Neural cell (in vitro differentiated cells): Measurements from ENCODE around the gene CD164.

Experiments used
- EP300 ChIP-seq: fragments of 450-650 bp; conservative IDR thresholded peaks from 2 replicates; pipeline ENCODE4 v1.6.1; 2014; ENCODE audit warnings: antibody characterized with exemption, mild to moderate bottlenecking, moderate library complexity; ENCODE audit not compliant: poor library complexity, severe bottlenecking
- EZH2 ChIP-seq: fragments of 200-600, 300-800 bp; shearing (Covaris generic), sonication (generic); IDR thresholded peaks from 2 replicates; pipeline ENCODE4 v1.6.1; 2014; ENCODE audit warnings: antibody characterized with exemption, low read length, borderline replicate concordance, mild to moderate bottlenecking; ENCODE audit not compliant: insufficient read depth, poor library complexity, severe bottlenecking
- POLR2AphosphoS5 ChIP-seq: IDR thresholded peaks from 2 replicates; pipeline ENCODE4 v1.6.1; 2012
- RAD21 ChIP-seq: fragments of 450-650 bp; conservative IDR thresholded peaks from 2 replicates; pipeline ENCODE4 v1.6.1; 2014; ENCODE audit warnings: antibody characterized with exemption, mild to moderate bottlenecking, moderate library complexity
- TF ChIP-seq, protein P1 (sequence below): fragments of 450-650 bp; IDR thresholded peaks from 2 replicates; pipeline ENCODE4 v1.5.1; 2014; ENCODE audit warnings: antibody characterized with exemption, mild to moderate bottlenecking, moderate library complexity; ENCODE audit not compliant: poor library complexity, severe bottlenecking
- TF ChIP-seq, protein P2 (sequence below): IDR thresholded peaks from 2 replicates; pipeline ENCODE4 v1.6.1; 2012; ENCODE audit warnings: borderline replicate concordance

DNA sequence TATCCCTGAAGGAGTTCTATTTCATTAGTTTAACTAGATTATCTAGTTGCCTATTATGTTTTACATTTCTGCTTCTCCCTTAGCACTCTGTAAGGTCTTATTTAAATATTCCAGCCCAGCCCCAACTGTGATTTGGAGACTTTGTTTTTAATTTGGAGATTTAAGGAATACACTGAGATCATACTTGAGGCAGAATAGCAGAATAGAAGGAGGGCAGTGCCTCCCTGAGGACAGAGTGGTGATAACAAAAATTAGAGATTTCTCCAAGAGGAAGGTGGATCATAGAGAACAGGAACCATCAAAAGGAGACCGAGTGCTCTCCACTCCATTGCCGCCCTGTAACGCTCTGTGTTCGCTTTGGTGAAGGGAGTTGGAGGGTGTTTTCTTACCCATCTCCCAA is 14.8 kb upstream of the CD164 start:
- TF ChIP-seq POLR2AphosphoS5, result no peak
- TF ChIP-seq, protein P1, sequence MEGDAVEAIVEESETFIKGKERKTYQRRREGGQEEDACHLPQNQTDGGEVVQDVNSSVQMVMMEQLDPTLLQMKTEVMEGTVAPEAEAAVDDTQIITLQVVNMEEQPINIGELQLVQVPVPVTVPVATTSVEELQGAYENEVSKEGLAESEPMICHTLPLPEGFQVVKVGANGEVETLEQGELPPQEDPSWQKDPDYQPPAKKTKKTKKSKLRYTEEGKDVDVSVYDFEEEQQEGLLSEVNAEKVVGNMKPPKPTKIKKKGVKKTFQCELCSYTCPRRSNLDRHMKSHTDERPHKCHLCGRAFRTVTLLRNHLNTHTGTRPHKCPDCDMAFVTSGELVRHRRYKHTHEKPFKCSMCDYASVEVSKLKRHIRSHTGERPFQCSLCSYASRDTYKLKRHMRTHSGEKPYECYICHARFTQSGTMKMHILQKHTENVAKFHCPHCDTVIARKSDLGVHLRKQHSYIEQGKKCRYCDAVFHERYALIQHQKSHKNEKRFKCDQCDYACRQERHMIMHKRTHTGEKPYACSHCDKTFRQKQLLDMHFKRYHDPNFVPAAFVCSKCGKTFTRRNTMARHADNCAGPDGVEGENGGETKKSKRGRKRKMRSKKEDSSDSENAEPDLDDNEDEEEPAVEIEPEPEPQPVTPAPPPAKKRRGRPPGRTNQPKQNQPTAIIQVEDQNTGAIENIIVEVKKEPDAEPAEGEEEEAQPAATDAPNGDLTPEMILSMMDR, result no peak
- no peak for TF ChIP-seq EZH2
- TF ChIP-seq EP300, result no peak
- TF ChIP-seq, protein P2, sequence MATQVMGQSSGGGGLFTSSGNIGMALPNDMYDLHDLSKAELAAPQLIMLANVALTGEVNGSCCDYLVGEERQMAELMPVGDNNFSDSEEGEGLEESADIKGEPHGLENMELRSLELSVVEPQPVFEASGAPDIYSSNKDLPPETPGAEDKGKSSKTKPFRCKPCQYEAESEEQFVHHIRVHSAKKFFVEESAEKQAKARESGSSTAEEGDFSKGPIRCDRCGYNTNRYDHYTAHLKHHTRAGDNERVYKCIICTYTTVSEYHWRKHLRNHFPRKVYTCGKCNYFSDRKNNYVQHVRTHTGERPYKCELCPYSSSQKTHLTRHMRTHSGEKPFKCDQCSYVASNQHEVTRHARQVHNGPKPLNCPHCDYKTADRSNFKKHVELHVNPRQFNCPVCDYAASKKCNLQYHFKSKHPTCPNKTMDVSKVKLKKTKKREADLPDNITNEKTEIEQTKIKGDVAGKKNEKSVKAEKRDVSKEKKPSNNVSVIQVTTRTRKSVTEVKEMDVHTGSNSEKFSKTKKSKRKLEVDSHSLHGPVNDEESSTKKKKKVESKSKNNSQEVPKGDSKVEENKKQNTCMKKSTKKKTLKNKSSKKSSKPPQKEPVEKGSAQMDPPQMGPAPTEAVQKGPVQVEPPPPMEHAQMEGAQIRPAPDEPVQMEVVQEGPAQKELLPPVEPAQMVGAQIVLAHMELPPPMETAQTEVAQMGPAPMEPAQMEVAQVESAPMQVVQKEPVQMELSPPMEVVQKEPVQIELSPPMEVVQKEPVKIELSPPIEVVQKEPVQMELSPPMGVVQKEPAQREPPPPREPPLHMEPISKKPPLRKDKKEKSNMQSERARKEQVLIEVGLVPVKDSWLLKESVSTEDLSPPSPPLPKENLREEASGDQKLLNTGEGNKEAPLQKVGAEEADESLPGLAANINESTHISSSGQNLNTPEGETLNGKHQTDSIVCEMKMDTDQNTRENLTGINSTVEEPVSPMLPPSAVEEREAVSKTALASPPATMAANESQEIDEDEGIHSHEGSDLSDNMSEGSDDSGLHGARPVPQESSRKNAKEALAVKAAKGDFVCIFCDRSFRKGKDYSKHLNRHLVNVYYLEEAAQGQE, result no peak
- TF ChIP-seq RAD21, result no peak
